ENCODE results near the gene DPF1.

Gene DPF1

DNA sequence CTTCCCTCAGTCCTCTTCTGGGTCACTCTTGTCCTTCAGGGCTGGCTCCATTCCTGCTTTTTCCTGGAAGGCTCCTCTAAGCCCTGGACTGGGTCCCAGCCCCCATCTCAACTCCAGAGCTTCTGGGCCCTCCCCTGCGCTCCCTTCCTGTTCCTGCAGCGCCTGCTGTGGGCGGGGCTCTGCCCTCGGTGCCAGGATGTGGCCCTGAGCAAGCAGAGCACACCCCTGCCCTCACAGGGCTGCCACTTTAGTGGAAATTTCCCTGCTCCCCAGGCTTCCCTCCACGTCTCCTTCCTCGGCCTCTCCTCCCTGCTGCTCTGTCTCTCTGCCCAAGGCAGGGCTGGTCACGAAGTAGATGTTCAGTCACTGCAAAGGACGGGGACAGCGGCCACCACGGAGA is 28.8 kb downstream of the DPF1 start:
- no peak for DNase-seq

DNA sequence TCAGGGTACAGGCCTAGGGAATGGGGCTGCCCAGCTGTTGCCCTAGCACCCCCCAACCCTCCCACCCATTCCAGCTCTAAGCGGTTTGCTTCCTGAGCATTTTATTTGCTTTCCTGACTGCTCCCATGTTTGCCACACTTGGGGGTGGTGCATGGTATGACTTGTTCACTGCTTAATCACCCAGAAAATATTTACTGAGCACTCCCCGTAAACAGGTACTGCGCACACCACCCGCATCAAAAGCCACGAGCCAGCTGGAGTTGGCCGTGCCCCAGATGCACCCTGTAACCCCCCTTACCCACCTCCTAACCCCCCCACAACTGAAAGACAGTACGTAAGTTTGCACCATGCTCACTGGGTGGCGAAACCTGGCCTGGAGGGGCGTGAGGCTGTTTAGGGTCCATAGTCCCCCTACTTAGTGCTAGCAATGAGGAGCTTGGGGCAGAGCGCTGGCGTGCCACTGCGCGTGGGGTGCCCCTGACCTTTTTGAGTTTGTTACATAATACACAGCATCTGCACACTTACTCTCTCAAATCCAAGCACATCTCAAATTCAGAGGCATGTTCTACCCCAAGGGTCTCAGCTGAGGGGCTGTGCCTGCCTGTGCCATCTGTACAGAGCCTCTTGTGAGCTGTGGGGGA is 29.8 kb downstream of the DPF1 start:
- DNase-seq, result no peak

DNA sequence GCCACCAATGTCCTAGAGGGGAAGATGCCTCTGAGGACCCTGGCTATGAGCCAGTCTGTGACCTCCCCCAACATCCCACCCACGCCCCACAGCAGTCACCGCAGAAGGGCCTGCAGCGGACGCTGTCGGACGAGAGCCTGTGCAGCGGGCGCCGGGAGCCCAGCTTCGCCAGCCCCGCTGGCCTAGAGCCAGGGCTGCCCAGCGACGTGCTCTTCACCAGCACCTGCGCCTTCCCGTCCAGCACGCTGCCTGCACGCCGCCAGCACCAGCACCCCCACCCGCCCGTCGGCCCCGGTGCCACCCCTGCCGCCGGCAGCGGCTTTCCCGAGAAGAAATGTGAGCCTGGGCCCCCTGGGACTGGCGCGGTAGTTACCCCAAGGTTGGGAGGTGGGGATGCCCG is 30.6 kb downstream of the DPF1 start:
- no peak for DNase-seq

DNA sequence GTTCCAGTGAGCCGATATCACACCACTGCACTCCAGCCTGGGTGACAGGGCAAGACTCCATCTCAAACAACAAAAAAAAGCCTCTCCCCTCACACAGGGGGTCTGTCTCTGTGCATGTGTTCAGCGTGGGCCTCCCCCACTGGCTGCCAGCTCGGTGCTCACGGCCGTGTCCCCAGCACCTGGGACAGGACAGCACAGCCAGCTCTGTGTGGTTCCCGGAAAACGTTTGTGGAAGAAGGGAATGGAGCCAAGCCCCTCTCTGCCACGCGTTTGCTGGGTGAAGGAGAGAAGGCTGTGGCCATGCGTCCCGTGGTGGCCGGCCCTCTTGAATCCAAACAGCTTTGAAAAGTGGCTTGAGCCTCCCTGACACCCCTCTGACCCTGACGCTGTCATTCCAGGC is 32.3 kb downstream of the DPF1 start:
- no peak for DNase-seq

DNA sequence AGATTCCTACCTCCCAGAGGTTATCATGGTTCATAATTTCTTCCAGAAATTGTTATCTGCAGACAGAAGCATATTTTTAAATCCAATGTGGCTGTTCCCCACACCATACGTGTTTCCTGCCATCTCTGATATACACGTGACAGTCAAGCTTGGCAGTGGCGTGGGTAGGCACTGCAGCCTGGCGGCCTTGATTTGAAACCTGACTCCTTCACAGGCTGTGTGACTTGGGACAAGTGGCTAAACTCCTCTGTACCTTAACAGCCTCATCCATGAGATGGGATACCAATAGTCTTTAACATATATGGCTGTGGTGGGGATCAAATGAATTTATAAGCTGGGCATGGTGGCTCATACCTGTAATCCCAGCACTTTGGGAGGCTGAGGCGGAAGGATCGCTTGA is 33.2 kb downstream of the DPF1 start:
- no peak for DNase-seq

DNA sequence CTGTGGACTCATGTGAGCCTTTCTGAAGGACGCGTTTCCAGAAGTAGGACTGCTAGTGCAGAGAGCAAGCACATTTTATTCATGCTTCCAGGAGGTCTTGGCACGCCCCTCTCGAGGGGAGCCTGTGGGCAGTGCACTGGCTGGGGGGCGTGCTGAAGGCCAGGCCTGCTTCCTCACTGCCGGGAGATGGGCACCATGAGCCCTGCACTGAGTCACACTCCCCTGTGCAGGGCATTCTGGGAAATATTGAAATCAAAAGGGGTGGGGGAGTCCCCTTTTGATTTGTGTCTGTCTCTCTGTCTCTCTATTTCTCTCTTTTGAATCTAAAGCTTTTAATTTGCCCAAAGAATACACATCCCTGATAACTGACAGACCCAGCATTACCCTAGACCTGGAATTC is 34.0 kb downstream of the DPF1 start:
- no peak for DNase-seq

DNA sequence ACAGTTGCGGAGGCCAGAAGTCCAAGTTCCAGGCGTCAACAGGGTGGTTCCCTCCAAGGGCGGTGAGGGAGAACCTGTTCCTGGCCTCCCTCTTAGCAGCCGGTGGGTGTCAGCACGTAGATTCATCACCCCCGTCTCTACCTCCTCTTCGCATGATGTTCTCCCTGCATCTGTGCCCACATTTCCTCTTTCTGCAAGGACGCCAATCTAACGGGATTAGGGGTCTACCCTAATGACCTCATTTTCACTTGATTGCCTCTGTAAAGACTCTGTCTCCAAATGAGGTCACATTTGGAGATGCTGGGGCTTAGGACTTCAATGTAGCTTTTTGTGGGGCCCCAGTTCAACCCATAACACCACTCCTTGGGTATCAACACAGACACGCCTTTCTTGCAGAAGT is 38.5 kb downstream of the DPF1 start:
- no peak for DNase-seq

DNA sequence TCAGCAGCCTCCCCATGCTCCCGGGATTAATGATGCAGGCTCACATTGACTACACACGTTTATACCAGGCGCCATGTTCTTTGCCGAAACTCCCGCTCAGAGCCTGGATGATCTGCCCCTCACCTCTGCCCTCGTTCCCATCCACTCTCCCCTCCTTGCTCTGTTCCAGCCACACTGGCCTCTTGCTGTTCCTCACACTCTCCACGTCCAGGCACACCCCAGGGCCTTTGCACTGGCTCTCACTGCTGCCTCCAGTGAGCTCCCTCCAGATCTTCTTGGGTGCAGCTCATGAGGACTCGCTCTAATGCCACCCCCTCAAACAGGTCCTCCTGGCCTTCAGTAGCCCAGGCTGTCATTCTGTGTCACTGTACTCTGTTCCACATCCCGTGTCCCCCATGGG is 39.2 kb downstream of the DPF1 start:
- no peak for DNase-seq

DNA sequence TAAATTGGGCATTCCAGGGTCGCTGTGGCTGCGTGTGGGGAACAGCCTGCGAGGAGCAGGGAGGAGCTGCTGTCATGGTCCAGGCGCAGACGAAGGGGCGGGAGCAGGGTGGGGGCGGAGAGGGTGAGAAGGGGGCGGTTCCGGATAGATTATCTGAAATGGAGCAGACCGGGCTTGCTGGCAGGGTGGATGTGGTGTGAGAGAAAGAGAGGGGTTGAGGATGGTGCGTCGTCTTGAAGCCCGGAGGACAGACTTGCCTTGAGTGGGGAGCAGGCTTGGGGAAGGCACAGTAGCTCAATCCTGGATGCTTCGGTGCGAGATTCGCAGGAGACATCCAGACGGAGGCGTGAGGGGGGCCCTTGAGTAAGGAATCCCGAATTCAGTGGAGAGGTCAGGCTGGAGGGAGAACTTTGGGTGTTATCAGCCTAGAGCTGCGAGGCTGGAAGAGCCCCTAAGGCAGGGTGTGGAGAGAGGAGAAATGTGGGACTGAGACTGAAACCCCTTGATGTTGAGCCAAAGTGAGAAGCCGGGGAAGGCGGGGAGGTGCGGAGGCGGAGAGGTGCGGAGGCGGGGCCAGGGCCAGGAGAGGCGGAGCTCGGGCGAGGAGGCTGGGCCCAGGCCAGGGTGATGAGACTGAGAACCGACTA is 40.6 kb downstream of the DPF1 start:
- DNase-seq, result no peak

DNA sequence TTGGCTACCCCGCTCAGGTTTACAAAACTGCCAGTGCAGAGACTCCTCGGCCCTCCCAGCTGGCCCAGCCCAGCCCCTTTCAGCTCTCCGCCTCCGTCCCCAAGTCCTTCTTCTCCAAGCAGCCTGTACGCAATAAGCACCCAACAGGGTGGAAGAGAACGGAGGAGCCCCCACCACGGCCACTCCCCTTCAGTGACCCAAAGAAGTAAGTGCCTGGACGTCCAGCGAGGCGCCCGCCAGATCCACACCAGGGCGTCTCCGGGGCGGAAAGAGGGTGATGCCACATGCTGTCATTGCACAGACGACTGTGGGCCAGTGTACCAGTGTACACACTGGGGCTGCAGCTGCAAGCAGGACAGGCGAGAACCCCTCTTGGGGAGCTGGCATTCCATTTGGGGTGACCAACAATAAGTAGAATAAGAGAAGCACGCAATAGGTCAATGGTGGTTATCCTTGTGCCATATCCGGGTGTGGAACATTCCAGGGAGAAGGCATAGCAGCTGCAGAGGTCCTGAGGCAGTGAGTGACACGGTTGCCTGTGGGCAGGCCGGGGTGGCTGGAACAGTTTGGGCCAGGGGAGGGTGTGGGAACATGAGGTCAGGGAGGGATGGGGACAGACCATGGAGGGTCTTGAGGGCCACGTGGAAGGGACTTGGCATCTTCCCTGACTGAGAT is 41.3 kb downstream of the DPF1 start:
- no peak for DNase-seq

DNA sequence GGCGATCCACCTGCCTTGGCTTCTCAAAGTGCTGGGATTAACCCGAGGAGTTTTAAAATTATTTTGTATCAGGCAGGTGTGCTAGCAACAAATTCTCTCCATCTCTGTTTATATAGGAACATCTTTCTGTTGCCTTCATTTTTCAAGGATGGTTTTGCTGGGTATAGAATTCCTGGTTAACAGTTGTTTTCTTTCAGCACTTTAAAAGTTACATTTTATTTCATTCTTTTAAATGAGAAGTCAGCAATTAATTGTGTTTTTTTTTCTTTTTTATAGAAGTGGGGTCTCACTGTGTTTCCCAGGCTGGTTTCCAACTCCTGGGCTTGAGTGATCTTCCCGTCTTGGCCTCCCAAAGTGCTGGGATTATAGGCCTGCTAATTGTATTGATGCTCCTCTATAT is 44.0 kb downstream of the DPF1 start:
- no peak for DNase-seq

DNA sequence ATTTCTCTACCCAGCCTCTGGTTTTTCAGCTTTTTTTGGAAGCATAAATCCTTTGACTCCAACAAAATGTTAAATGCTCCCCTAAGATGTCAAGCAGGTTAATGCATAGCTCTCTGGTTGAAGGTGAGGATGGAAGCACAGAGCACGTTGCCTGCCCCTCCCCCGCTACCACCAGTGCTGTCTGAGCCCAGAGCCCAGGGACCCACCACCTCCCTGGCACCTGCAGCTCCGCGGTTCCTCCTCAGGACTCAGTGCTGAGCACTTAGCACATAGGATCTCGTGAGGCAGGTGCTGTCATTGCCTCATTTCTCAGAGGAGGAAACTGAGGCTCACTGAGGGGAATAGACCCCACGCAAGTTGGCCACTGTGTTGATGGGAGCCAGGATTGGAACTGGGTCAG is 48.6 kb downstream of the DPF1 start:
- DNase-seq, result no peak

DNA sequence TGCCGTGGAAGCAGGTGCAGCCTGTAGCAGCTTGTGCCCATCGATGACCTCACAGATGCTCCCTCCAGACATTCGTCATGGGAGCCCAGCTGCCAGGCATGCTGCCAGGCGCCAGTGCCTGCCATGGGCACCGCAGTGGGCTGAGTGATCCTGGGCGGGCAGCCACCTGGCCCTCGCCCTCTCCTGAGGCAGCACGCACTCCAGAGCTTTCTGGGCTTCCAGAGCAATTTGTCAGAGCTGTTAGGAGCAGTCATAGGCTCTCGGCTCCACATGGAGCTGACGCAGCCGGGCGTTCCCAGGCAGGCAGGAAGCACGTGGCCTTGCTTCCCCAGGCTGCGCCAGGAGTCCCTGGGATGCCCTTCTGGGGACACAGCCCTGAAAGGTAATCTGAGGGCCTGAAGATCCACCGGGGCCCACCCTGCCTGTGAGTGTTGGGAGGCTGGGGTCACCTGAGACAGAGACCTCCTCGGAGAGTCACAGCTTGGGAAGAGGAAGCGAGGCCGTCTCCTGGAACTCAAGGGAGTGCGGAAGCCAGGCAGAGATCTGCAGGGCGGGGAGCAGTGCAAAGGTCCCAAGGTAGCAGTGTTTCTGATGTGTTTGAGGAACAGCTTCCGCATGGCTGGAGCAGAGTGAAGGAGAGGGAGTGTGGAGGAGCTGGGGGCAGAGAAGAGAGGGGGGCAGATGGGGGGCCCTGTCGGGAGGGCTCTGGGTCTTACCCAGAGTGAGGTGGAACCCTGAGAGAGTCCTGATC is 50.6 kb downstream of the DPF1 start:
- no peak for DNase-seq

DNA sequence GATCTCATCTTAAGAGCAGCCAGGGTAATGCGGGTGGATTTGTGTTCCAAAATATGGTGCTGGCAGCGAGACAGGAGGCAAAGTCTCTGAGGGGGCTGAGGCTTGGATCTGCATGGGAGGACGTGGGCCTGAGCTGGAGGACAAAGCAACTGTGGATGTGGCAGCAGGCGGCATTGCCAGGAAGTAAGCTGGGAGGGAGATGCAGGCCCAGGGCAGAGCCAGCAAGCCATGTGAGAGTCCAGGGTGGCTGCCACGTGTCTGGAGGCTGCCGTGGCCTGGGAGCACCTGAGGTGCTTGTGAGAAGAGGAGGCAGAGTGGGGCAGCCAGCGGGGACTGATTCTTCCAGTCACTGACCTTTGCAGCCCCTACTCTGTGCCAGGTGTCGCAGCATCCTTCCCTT is 52.0 kb downstream of the DPF1 start:
- no peak for DNase-seq

DNA sequence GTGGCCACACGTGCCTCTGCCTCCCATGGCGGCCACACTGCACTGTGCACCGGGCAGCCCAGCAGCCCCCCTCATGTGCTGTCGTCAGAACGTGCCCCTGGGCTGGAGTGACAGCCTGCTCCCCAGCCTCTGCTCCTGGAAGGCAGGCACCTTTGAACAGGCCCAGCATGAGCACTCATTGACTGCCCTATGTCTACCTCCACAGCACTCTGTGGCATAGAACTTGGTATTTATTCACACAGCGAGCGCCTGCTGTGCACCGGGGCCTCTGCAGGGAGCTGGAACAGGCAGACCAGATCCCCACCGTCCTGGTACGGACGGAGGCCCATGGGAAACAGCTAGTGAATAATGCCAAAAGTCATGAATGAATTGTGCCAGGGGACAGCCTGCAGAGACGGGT is 53.7 kb downstream of the DPF1 start:
- no peak for DNase-seq

DNA sequence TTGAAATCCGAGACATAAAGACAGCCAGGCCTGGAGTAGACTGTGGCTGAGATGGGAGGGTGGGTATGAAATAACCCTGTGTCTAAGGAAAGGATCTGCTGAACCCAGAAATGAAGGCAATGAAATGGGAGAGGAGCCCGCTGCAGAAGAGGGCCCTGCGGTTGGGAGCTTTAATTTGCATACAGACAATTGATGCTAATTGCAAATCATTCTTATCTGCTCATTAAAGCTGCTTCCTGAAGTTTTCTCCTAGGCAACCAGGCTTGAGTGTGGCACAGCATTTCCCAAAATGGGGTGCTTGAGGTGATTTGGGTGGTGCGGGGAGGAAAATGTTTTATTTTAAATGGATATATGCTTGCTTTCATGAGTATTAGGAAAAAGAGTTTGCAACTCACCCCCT is 55.4 kb downstream of the DPF1 start:
- no peak for DNase-seq

DNA sequence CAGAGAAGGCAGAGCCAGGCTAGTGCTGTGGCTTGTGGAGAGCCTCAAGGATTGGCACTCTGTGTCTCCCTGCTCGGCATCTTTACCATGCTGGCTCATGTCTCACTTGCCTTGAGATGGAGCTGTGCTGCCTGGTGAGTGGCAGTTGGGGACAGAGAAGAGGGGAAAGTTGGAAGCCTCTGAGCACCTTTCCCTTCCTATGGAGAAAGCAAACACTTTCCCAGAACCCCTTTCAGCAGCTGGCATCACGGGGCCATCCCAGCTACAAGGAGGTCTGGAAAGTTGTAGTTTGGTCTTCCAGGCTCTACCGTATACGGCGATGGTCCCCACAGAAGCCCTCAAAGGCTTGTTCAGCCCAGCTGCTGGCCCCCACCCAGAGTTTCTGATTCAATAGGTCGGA is 58.7 kb downstream of the DPF1 start:
- DNase-seq, result no peak

DNA sequence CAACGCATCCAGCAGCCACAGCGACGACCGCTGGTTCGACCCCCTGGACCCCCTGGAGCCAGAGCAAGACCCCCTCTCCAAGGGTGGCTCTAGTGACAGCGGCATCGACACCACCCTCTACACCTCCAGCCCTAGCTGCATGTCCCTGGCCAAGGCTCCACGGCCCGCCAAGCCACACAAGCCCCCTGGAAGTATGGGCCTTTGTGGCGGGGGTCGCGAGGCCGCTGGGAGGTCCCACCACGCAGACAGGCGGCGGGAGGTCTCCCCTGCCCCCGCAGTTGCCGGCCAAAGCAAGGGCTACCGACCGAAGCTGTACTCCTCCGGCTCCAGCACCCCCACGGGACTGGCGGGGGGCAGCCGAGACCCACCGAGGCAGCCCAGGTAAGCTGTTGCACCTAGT is 59.5 kb downstream of the DPF1 start:
- DNase-seq, result no peak

DNA sequence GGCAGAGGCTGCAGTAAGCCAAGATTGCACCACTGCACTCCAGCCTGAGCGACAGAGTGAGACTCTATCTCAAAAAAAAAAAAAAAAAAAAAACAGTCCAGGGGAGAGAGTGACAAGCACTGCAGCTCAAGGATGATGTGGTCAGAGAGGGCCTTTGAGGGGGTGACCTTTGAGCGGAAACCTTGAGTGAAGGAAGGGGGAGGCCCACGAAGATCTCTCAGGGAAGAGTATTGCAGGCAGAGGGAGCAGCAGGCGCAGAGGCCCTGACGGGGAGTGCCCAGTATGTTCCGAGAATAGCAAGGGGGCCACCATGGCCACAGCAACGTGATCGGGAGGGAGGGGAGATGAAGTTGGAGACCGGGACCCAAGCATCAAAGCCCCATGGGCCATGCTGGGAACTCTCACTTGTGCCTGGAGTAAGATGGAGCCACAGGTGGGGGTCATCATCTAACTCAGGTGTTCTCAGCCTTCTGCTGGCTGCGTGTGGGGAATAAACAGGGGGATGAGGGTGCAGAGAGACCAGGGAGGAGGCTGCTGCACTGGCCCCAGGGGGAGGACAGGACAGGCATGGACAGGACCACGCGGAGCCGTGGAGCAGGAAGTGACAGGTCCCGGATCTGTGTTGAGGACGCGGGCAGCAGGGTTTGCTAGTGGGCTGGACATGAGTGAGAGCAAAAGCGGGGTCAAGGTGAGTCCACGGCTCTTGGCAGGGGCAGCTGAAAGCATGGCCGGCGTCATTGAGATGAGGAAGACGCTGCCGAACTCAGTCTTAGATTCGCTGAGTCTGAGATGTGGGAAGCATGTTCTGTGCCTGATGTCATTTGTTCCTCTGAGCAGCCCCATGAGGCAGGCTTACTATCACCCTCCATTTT is 60.4 kb downstream of the DPF1 start:
- no peak for DNase-seq

DNA sequence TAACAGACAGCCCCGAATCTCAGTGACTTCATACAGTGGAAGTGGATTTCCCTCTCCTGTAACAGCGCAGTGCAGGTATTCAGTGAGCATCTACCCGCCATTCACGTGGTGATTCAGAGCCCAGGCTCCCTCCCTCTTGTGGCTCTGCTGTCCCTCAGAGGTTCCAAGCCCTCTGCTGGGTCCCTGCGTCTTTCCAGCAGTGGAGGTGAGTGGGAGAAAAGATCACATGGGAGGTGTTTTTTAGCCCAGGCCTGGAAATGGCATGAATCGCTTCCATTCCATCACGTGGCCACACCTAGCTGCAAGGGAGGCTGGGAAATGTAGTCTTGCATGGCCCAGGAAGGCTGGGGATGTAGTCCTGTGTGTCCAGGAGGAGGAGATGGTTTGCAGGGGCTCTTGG is 61.4 kb downstream of the DPF1 start:
- no peak for DNase-seq

DNA sequence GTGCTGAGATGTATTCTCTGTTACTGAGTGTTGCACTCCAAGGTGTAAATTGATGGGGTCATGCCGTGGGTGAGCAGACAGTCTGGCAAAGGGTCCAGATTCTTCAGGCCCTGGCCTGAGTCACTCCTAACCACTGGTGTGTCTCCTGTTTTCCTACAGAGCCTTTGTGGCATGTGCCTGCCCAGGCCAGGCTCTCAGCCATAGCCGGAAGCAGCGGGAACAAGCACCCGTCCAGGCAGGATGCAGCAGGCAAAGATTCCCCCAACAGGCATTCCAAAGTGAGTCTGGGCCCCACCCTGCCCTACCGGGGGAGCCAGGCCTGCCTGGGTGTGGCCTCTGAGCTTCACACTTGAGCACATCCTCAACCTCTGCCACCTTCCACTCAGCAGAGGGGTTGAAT is 61.9 kb downstream of the DPF1 start:
- no peak for DNase-seq

Data from CD4-positive, alpha-beta T cell treated with Interleukin-15 for 1 hour (primary cell).